HG02973 (cell line): ENCODE measurements around the gene FSD1.
"Not testable (repeated sequence)": the region's sequence is repeated elsewhere in the genome, so short reads cannot be mapped to it uniquely, and the experiment has no call there.

Source experiments
- ATAC-seq: cut with Tn5 transposase; IDR thresholded peaks from one replicate; pipeline ENCODE4 v1.9.1; 2021; ENCODE audit warnings: moderate library complexity; ENCODE audit not compliant: unreplicated experiment

Gene FSD1

GRCh38 chr19:4284176-4284958, 20.0 kb upstream of the FSD1 start:
- ATAC-seq: no peak

- ATAC-seq: no peak
Measured at GRCh38 chr19:4284974-4285373, 19.4 kb upstream of the FSD1 start.

GRCh38 chr19:4286141-4286540, 18.3 kb upstream of the FSD1 start:
- not testable (repeated sequence) for ATAC-seq

GRCh38 chr19:4288091-4288777, 16.2 kb upstream of the FSD1 start:
- ATAC-seq: no peak

GRCh38 chr19:4291184-4291732, 13.1 kb upstream of the FSD1 start:
- ATAC-seq: no peak

GRCh38 chr19:4292515-4292914, 11.9 kb upstream of the FSD1 start:
- no peak for ATAC-seq

GRCh38 chr19:4294389-4294788, 10.0 kb upstream of the FSD1 start:
- no peak for ATAC-seq

- ATAC-seq: no peak
Measured at GRCh38 chr19:4295972-4296771, 8.2 kb upstream of the FSD1 start.

- ATAC-seq: no peak
Measured at GRCh38 chr19:4297901-4298809, 6.2 kb upstream of the FSD1 start.

- no peak for ATAC-seq
Measured at GRCh38 chr19:4298810-4299550, 5.4 kb upstream of the FSD1 start.

GRCh38 chr19:4300589-4300988, 3.8 kb upstream of the FSD1 start:
- no peak for ATAC-seq

- no peak for ATAC-seq
Measured at GRCh38 chr19:4301590-4302242, 2.7 kb upstream of the FSD1 start.

- ATAC-seq: no peak
Measured at GRCh38 chr19:4302243-4302640, 2.2 kb upstream of the FSD1 start, which contains the start of gene TMIGD2. TMIGD2 (minus strand) TSS chr19:4302389; CDS start chr19:4302385, 4 bp downstream.

GRCh38 chr19:4303819-4304537, 420 bp upstream of the FSD1 start:
- no peak for ATAC-seq

GRCh38 chr19:4305257-4305612, 837 bp downstream of the FSD1 start:
- no peak for ATAC-seq

GRCh38 chr19:4305659-4306058, 1.3 kb downstream of the FSD1 start:
- no peak for ATAC-seq

GRCh38 chr19:4310247-4311121, 6.1 kb downstream of the FSD1 start:
- no peak for ATAC-seq
